Fibroblast of lung (primary cell): Measurements from ENCODE around the gene UPK3B.
"Not testable (repeated sequence)": the region's sequence is repeated elsewhere in the genome, so short reads cannot be mapped to it uniquely, and the experiment has no call there.

Experiments used
- CTCF ChIP-seq, 2 donors: IDR thresholded peaks in 1 of 2; conservative IDR thresholded peaks in 1 of 2; 1 replicate in 1 of 2; 2 replicates in 1 of 2; pipeline ENCODE4 v1.5.1; 2011 to 2012; ENCODE audit warnings: low read length in 2 of 2, control low read depth in 1 of 2, inconsistent platforms in 1 of 2, low read depth in 1 of 2, mild to moderate bottlenecking in 1 of 2
- EZH2 ChIP-seq: IDR thresholded peaks from 2 replicates; pipeline ENCODE4 v1.5.1; 2012; ENCODE audit warnings: low read length, control low read depth, mild to moderate bottlenecking; ENCODE audit errors: missing control alignments

- not testable (repeated sequence) for TF ChIP-seq CTCF (conservative IDR thresholded peaks at IDR 0.05 in 1 of 2, IDR thresholded peaks at IDR 0.05 in 1 of 2; ENCODE audit: low read depth in 1 of 2, low read length in 2 of 2); EZH2
Observed at GRCh38 chr7:76482660-76483059, 27.7 kb upstream of the UPK3B start.
